Measurements from ENCODE around the gene MOXD1. TPM values are rescaled to one million over a fixed set of nuclear protein-coding genes. Genes with fewer than 3 reads are reported as not detected.

The MOXD1 gene
- 1.9 and 2.9 TPM in 2 replicates for total RNA-seq (2014; rRNA removed; shearing (Covaris generic); ENCODE audit: low replicate concordance)

- DNase-seq: peak; percentile 64
- Histone ChIP-seq H3K36me3 (no peaks in the 10 kb centered on the region), H3K4me3 (peak within 1 kb of the TSS; percentile 66), H3K27me3 (no peaks in the 10 kb centered on the region), H3K9me3 (no peaks in the 10 kb centered on the region)
Measured at GRCh38 chr6:132400883-132401617, at the start of gene MOXD1. Gene MOXD1, minus strand, starts transcription at chr6:132401475. Its CDS starts 49 bp downstream, at chr6:132401426.

GRCh38 chr6:132446855-132447241 lies 45.6 kb upstream of the MOXD1 start:
- Histone ChIP-seq H3K27me3 (no peaks in the 10 kb centered on the region), H3K36me3 (no peaks in the 10 kb centered on the region; the same call in 1 of the 2 replicates), H3K9me3 (peaks cover 17% of the 10 kb centered on the region), H3K4me3 (no peak overlapping the region)
- DNase-seq: no peak

- DNase-seq: no peak
- no peaks in the 10 kb centered on the region; the same call in 1 of the 2 replicates for H3K36me3 ChIP-seq
- no peak overlapping the region for H3K4me3 ChIP-seq
- peaks cover 20% of the 10 kb centered on the region for H3K9me3 ChIP-seq
- no peaks in the 10 kb centered on the region for H3K27me3 ChIP-seq
Measured at GRCh38 chr6:132446141-132446854, 45.0 kb upstream of the MOXD1 start.

GRCh38 chr6:132445201-132445951 lies 44.1 kb upstream of the MOXD1 start:
- Histone ChIP-seq H3K4me3 (no peak overlapping the region), H3K36me3 (no peaks in the 10 kb centered on the region; the same call in 1 of the 2 replicates), H3K9me3 (peaks cover 20% of the 10 kb centered on the region), H3K27me3 (no peaks in the 10 kb centered on the region)
- peak; percentile 53 for DNase-seq

- no peaks in the 10 kb centered on the region for H3K27me3 ChIP-seq
- no peaks in the 10 kb centered on the region for H3K36me3 ChIP-seq
- H3K4me3 ChIP-seq: no peak overlapping the region
- no peak for DNase-seq
- H3K9me3 ChIP-seq: peaks cover 20% of the 10 kb centered on the region
Measured at GRCh38 chr6:132443206-132443605, 41.9 kb upstream of the MOXD1 start.

- H3K27me3 ChIP-seq: no peaks in the 10 kb centered on the region
- DNase-seq: no peak
- no peak overlapping the region for H3K4me3 ChIP-seq
- H3K36me3 ChIP-seq: no peaks in the 10 kb centered on the region
- no peaks in the 10 kb centered on the region for H3K9me3 ChIP-seq
Measured at GRCh38 chr6:132430110-132430509, 28.8 kb upstream of the MOXD1 start.

- DNase-seq: no peak
- no peaks in the 10 kb centered on the region for H3K36me3 ChIP-seq
- H3K9me3 ChIP-seq: peaks cover 8% of the 10 kb centered on the region
- no peak overlapping the region for H3K4me3 ChIP-seq
- no peaks in the 10 kb centered on the region for H3K27me3 ChIP-seq
Measured at GRCh38 chr6:132425176-132425575, 23.9 kb upstream of the MOXD1 start.

GRCh38 chr6:132423839-132424238 lies 22.6 kb upstream of the MOXD1 start:
- DNase-seq: no peak
- no peaks in the 10 kb centered on the region for H3K27me3 ChIP-seq
- H3K9me3 ChIP-seq: peaks cover 8% of the 10 kb centered on the region
- no peaks in the 10 kb centered on the region for H3K36me3 ChIP-seq
- no peak overlapping the region for H3K4me3 ChIP-seq

- Histone ChIP-seq H3K9me3 (peaks cover 16% of the 10 kb centered on the region), H3K36me3 (no peaks in the 10 kb centered on the region), H3K27me3 (no peaks in the 10 kb centered on the region), H3K4me3 (no peak overlapping the region)
- DNase-seq: no peak
Measured at GRCh38 chr6:132418235-132418965, 17.1 kb upstream of the MOXD1 start.

GRCh38 chr6:132414761-132415160 lies 13.5 kb upstream of the MOXD1 start:
- no peak for DNase-seq
- no peak overlapping the region for H3K4me3 ChIP-seq

GRCh38 chr6:132414322-132414721 lies 13.0 kb upstream of the MOXD1 start:
- no peak for DNase-seq
- H3K4me3 ChIP-seq: no peak overlapping the region
- peaks cover 8% of the 10 kb centered on the region for H3K9me3 ChIP-seq
- no peaks in the 10 kb centered on the region for H3K27me3 ChIP-seq
- no peaks in the 10 kb centered on the region for H3K36me3 ChIP-seq

More at GRCh38 chr6:132414761-132415160, 13.5 kb upstream of the MOXD1 start:
- H3K27me3 ChIP-seq: no peaks in the 10 kb centered on the region
- H3K9me3 ChIP-seq: peaks cover 8% of the 10 kb centered on the region
- H3K36me3 ChIP-seq: no peaks in the 10 kb centered on the region

- DNase-seq: no peak
- H3K36me3 ChIP-seq: no peaks in the 10 kb centered on the region
- H3K4me3 ChIP-seq: no peak overlapping the region
- H3K9me3 ChIP-seq: peaks cover 8% of the 10 kb centered on the region
- H3K27me3 ChIP-seq: no peaks in the 10 kb centered on the region
Measured at GRCh38 chr6:132413499-132413802, 12.2 kb upstream of the MOXD1 start.

GRCh38 chr6:132412656-132413498 lies 11.6 kb upstream of the MOXD1 start:
- H3K9me3 ChIP-seq: peaks cover 8% of the 10 kb centered on the region
- H3K27me3 ChIP-seq: no peaks in the 10 kb centered on the region
- H3K36me3 ChIP-seq: no peaks in the 10 kb centered on the region
- H3K4me3 ChIP-seq: no peak overlapping the region
- DNase-seq: no peak

- H3K4me3 ChIP-seq: no peak overlapping the region
- H3K27me3 ChIP-seq: no peaks in the 10 kb centered on the region
- H3K9me3 ChIP-seq: peaks cover 2% of the 10 kb centered on the region
- DNase-seq: no peak
- no peaks in the 10 kb centered on the region for H3K36me3 ChIP-seq
Measured at GRCh38 chr6:132411296-132411695, 10.0 kb upstream of the MOXD1 start.

- Histone ChIP-seq H3K9me3 (no peaks in the 10 kb centered on the region), H3K27me3 (no peaks in the 10 kb centered on the region), H3K36me3 (no peaks in the 10 kb centered on the region), H3K4me3 (no peak overlapping the region)
- DNase-seq: no peak
Measured at GRCh38 chr6:132410830-132411229, 9.6 kb upstream of the MOXD1 start.

Data from MG63 (cell line).